PC-3 (cell line): ENCODE results near the gene UBAC2. TPM values are rescaled to one million over a fixed set of nuclear protein-coding genes. Genes with fewer than 3 reads are reported as not detected.

Experiments
- ATAC-seq: fragments of 200-7000 bp; cut with Tn5 transposase; 2 replicates; pipeline ENCODE4 v1.9.1; 2020; ENCODE audit warnings: mild to moderate bottlenecking, moderate library complexity
- BruUV-seq: library from RNA; stranded (reverse); fragments of 400-500 nt; replicated peaks from 2 replicates; lab custom pipeline; 2021; lab: Mats Ljungman, UMichigan
- CTCF ChIA-PET: fragments of 300-600 bp; sonication (Branson Sonifier 250); formaldehyde crosslinking; loops from one replicate; lab custom pipeline; 2022; ENCODE audit warnings: antibody characterized with exemption; lab: Charles Lee
- POLR2A ChIA-PET: fragments of 300-600 bp; sonication (Branson Sonifier 250); formaldehyde crosslinking; loops from one replicate; lab custom pipeline; 2022; ENCODE audit warnings: antibody characterized with exemption; ENCODE audit not compliant: unreplicated experiment; lab: Charles Lee
- DNase-seq: peaks from one replicate; pipeline ENCODE4 v3.0.0-alpha.2; 2015
- H2AFZ ChIP-seq: fragments of 300-600 bp; sonication (generic); 2 replicates; pipeline ENCODE4 v1.6.0; 2016; ENCODE audit warnings: antibody characterized with exemption, low read length
- H3F3A ChIP-seq: fragments of 300-600 bp; sonication (generic); one replicate; pipeline ENCODE4 v1.6.0; 2017; ENCODE audit warnings: antibody characterized with exemption, low read length, control low read depth, mild to moderate bottlenecking; ENCODE audit not compliant: unreplicated experiment
- H3K27ac ChIP-seq: fragments of 300-600 bp; sonication (generic); 2 replicates; pipeline ENCODE4 v1.5.1; 2016; ENCODE audit warnings: mild to moderate bottlenecking, low read length
- H3K27me3 ChIP-seq: fragments of 300-600 bp; sonication (generic); 2 replicates; pipeline ENCODE4 v1.6.1; 2016; ENCODE audit warnings: low read length, mixed read lengths
- H3K36me3 ChIP-seq: fragments of 300-600 bp; sonication (generic); 2 replicates; pipeline ENCODE4 v1.6.1; 2016; ENCODE audit warnings: low read depth, mixed run types, low read length, mixed read lengths
- H3K4me1 ChIP-seq: fragments of 300-600 bp; sonication (generic); 2 replicates; pipeline ENCODE4 v1.5.1; 2016; ENCODE audit warnings: low read length; ENCODE audit not compliant: insufficient read depth
- H3K4me2 ChIP-seq: fragments of 300-600 bp; sonication (generic); 2 replicates; pipeline ENCODE4 v1.6.0; 2016; ENCODE audit warnings: low read length
- H3K4me3 ChIP-seq: fragments of 300-600 bp; sonication (generic); 2 replicates; pipeline ENCODE4 v1.5.1; 2016; ENCODE audit warnings: mild to moderate bottlenecking, low read length, mixed read lengths
- H3K79me2 ChIP-seq: fragments of 300-600 bp; sonication (generic); 2 replicates; pipeline ENCODE4 v1.6.1; 2017; ENCODE audit warnings: low read length, mixed read lengths
- H3K9ac ChIP-seq: fragments of 300-600 bp; sonication (generic); 2 replicates; pipeline ENCODE4 v1.6.0; 2016; ENCODE audit warnings: mild to moderate bottlenecking, low read length
- H3K9me2 ChIP-seq: fragments of 300-600 bp; sonication (generic); replicated peaks from 2 replicates; pipeline ENCODE4 v1.6.1; 2016; ENCODE audit warnings: mixed run types, low read length, mixed read lengths
- H3K9me3 ChIP-seq: fragments of 300-600 bp; sonication (generic); 2 replicates; pipeline ENCODE4 v1.6.1; 2016; ENCODE audit warnings: low read length, mixed read lengths
- H4K20me1 ChIP-seq: fragments of 300-600 bp; sonication (generic); 2 replicates; pipeline ENCODE4 v1.6.1; 2016; ENCODE audit warnings: low read length, mixed read lengths
- CTCF ChIP-seq: fragments of 300-600 bp; sonication (generic); conservative IDR thresholded peaks from 2 replicates; pipeline ENCODE4 v1.5.1; 2017; ENCODE audit warnings: antibody characterized with exemption, low read depth, mild to moderate bottlenecking, low read length
- EZH2 ChIP-seq: fragments of 300-600 bp; sonication (generic); IDR thresholded peaks from one replicate; pipeline ENCODE4 v1.6.1; 2017; ENCODE audit warnings: antibody characterized with exemption, mild to moderate bottlenecking, low read length; ENCODE audit not compliant: unreplicated experiment
- EZH2phosphoT487 ChIP-seq: fragments of 300-600 bp; sonication (generic); IDR thresholded peaks from 2 replicates; pipeline ENCODE4 v1.6.1; 2018; ENCODE audit warnings: mild to moderate bottlenecking, antibody characterized with exemption, low read length, borderline replicate concordance
- intact Hi-C: fragments of 100-400 bp; cut with micrococcal nuclease; formaldehyde crosslinking; loops from 2 replicates; pipeline ENCODE4 v1.9.0; 2023
- total RNA-seq: library from RNA; depleted of rRNA; stranded (reverse); fragments of >200 nt; gene quantifications from 2 replicates; pipeline ENCODE4 v1.2.3, GENCODE V29; 2014

The UBAC2 gene
- total RNA-seq, 1 experiment from 2014 or later: 34.5 TPM

GRCh38 chr13:99360696-99361095 is 160.0 kb downstream of the UBAC2 start:
- Histone ChIP-seq H3K9ac (no peak overlapping the region), H3K4me3 (no peak overlapping the region), H2AFZ (no peak overlapping the region), H3K27ac (no peak overlapping the region), H3F3A (no peaks in the 10 kb centered on the region), H3K27me3 (no peaks in the 10 kb centered on the region), H3K9me3 (no peaks in the 10 kb centered on the region), H4K20me1 (no peaks in the 10 kb centered on the region), H3K79me2 (no peaks in the 10 kb centered on the region), H3K4me1 (peaks cover 14% of the 10 kb centered on the region), H3K4me2 (no peak overlapping the region), H3K9me2 (no peaks in the 10 kb centered on the region), H3K36me3 (no peaks in the 10 kb centered on the region; the same call in 1 of the 2 replicates)
- ChIA-PET CTCF (no interaction called here), POLR2A (no interaction called here)
- BruUV-seq: no TSS peak
- TF ChIP-seq CTCF (no peak), EZH2phosphoT487 (no peak), EZH2 (no peak)
- intact Hi-C loops: no loop called here
- ATAC-seq (no peak), DNase-seq (no peak)

- Histone ChIP-seq H3F3A (no peaks in the 10 kb centered on the region), H3K9me2 (no peaks in the 10 kb centered on the region), H3K9ac (no peak overlapping the region), H3K4me2 (no peak overlapping the region), H3K4me1 (peaks cover 14% of the 10 kb centered on the region), H3K36me3 (no peaks in the 10 kb centered on the region; the same call in 1 of the 2 replicates), H4K20me1 (no peaks in the 10 kb centered on the region), H3K9me3 (no peaks in the 10 kb centered on the region), H3K4me3 (no peak overlapping the region), H2AFZ (no peak overlapping the region), H3K27ac (no peak overlapping the region), H3K79me2 (no peaks in the 10 kb centered on the region), H3K27me3 (no peaks in the 10 kb centered on the region)
- DNase-seq: no peak
- CTCF ChIA-PET: no interaction called here
- POLR2A ChIA-PET: no interaction called here
- no TSS peak for BruUV-seq
- no peak for ATAC-seq
- TF ChIP-seq EZH2: no peak
- intact Hi-C loops: no loop called here
These were observed 160.5 kb downstream of the UBAC2 start for GRCh38 chr13:99361197-99361596.

GRCh38 chr13:99362362-99362761 is 161.7 kb downstream of the UBAC2 start:
- ATAC-seq: no peak
- ChIA-PET CTCF (no interaction called here), POLR2A (no interaction called here)
- Histone ChIP-seq H4K20me1 (no peaks in the 10 kb centered on the region), H3K27ac (no peak overlapping the region), H3F3A (no peaks in the 10 kb centered on the region), H2AFZ (no peak overlapping the region), H3K27me3 (no peaks in the 10 kb centered on the region), H3K4me2 (no peak overlapping the region), H3K9me3 (no peaks in the 10 kb centered on the region), H3K4me1 (0 out of 2 replicates have a peak, but pooled peaks cover 5% of the 10 kb centered on the region), H3K4me3 (no peak overlapping the region), H3K9me2 (no peaks in the 10 kb centered on the region), H3K9ac (no peak overlapping the region), H3K79me2 (no peaks in the 10 kb centered on the region), H3K36me3 (no peaks in the 10 kb centered on the region; the same call in 1 of the 2 replicates)
- intact Hi-C loops: no loop called here
- TF ChIP-seq CTCF (no peak), EZH2 (no peak), EZH2phosphoT487 (no peak)
- DNase-seq: no peak
- BruUV-seq: no TSS peak
